Bronchial epithelial cell (primary cell): ENCODE data around the gene EPHA8. TPM values are rescaled to one million over a fixed set of nuclear protein-coding genes. Genes with fewer than 3 reads are reported as not detected.

Experiments used
- DNase-seq: peaks from one replicate; pipeline ENCODE4 v3.0.0-alpha.2; 2010; ENCODE audit warnings: low read depth
- FAIRE-seq: peaks from 2 replicates; lab custom pipeline; 2011; peaks lifted over from hg19 to GRCh38; lab: Jason Lieb, UNC
- H3K27me3 ChIP-seq: 2 replicates; pipeline ENCODE4 v1.5.1; 2011; ENCODE audit warnings: low read length; ENCODE audit not compliant: control insufficient read depth, insufficient read depth
- H3K36me3 ChIP-seq: 2 replicates; pipeline ENCODE4 v1.5.1; 2011; ENCODE audit warnings: low read length; ENCODE audit not compliant: control insufficient read depth, insufficient read depth
- H3K4me3 ChIP-seq: 2 replicates; pipeline ENCODE4 v1.5.1; 2011; ENCODE audit warnings: mild to moderate bottlenecking, low read depth, low read length, control low read depth
- total RNA-seq: library from RNA; depleted of rRNA; stranded (reverse); fragments of >200 nt; gene quantifications from 2 replicates; pipeline ENCODE4 v1.2.1, GENCODE V29; 2014
- TF ChIP-seq, protein P1 (sequence below): IDR thresholded peaks from 2 replicates; pipeline ENCODE4 v1.5.1; 2011; ENCODE audit warnings: mild to moderate bottlenecking, moderate library complexity, low read length, control low read depth, inconsistent platforms; ENCODE audit not compliant: insufficient read depth, severe bottlenecking

Gene EPHA8
- total RNA-seq, 1 donor from 2014 or later = not detected

DNA sequence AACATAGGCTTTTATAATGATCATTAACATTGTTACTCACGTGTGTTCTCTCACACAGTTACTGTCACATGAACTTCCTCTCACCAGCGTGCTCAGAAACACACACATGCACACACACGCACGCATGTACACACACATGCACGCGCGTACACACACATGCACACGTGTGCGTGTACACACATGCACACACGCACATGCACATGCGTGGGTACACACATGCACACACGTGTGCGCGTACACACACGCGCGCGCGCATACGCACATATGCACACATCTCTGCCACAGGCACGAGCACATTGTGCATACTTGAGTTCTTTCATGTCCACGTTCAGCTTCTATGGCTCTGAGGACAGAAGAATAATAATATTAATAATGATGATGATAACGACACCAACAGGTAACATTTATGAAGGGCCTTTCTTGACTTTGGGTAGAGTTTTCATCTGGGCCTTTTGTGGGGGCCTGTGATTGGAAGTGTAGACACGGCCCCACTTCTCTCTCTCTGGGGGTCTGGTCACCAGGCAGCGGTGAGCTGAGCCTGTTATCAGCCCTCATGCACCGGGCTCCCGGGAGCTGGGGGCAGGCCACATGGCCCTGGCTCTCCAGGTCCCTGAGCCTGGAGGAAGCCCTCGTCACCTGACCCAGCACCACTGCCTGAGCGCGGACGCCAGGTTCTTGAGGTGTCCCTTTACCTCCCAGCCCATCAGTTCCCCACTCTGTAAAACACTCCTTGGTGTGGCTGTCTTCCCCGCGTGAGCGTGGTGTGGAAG, 7.0 kb downstream of the EPHA8 start:
- peaks cover 4% of the 10 kb centered on the region for H3K27me3 ChIP-seq
- H3K4me3 ChIP-seq = no peak overlapping the region
- DNase-seq (no peak), FAIRE-seq (peak; percentile 55)
- TF ChIP-seq, protein P1, sequence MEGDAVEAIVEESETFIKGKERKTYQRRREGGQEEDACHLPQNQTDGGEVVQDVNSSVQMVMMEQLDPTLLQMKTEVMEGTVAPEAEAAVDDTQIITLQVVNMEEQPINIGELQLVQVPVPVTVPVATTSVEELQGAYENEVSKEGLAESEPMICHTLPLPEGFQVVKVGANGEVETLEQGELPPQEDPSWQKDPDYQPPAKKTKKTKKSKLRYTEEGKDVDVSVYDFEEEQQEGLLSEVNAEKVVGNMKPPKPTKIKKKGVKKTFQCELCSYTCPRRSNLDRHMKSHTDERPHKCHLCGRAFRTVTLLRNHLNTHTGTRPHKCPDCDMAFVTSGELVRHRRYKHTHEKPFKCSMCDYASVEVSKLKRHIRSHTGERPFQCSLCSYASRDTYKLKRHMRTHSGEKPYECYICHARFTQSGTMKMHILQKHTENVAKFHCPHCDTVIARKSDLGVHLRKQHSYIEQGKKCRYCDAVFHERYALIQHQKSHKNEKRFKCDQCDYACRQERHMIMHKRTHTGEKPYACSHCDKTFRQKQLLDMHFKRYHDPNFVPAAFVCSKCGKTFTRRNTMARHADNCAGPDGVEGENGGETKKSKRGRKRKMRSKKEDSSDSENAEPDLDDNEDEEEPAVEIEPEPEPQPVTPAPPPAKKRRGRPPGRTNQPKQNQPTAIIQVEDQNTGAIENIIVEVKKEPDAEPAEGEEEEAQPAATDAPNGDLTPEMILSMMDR = no peak
- H3K36me3 ChIP-seq = no peaks in the 10 kb centered on the region

- TF ChIP-seq, protein P1 = no peak
- DNase-seq (no peak), FAIRE-seq (no peak)
- no peak overlapping the region for H3K4me3 ChIP-seq
- peaks cover 4% of the 10 kb centered on the region for H3K27me3 ChIP-seq
- no peaks in the 10 kb centered on the region for H3K36me3 ChIP-seq
Observed at GRCh38 chr1:22572818-22573217, 9.5 kb downstream of the EPHA8 start.

DNA sequence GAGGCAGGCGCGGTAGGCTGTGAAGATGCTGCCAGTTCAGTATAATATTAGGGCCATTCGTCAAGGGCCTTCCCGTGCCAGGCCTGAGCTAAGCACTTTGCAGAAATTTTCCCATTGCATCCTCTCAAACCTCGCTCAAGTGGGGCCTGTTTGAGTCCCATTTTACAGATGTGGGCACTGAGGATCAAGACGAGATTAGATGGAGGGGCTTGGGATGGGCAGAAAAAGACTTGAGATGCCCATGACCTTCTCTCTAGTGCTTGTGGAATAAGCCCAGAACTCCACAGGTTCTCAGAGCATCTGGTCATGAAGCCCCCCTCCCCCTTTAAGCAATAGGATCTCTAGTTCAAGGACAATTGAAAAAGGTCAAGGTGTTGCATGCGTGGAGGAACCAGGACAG, 9.9 kb downstream of the EPHA8 start:
- peaks cover 4% of the 10 kb centered on the region for H3K27me3 ChIP-seq
- TF ChIP-seq, protein P1 = no peak
- H3K36me3 ChIP-seq = no peaks in the 10 kb centered on the region
- FAIRE-seq (no peak), DNase-seq (no peak)
- H3K4me3 ChIP-seq = no peak overlapping the region

DNA sequence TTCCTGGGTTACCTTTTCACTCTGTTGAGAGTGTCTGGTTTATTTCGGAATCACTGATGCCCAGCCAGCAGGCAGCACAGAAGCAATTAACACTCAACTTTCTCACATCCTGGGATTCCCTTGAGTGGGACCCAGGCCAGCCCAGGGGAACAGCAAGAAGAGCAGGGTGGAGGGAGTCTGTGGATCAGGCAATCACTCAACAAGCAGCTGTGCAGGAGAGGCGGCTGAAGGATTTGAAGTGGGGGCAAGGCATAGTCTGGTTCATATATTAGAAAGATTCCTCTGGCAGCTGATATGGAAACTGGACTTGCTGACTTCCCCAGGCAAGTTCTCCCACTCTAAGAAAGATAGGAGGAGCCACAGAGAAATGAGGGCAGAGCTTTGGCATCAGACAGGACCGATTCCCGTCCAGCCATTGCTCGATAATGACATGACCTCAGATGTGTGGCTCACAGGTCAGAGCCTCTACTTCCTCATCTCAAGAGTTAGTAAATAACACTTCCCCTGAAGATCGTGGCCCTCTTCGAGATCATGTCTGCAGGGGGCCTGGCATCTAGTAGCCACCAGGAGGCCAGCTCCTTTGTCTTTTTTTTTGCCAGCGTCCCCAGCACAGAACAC, 12.4 kb downstream of the EPHA8 start:
- Histone ChIP-seq H3K36me3 (no peaks in the 10 kb centered on the region), H3K4me3 (no peak overlapping the region), H3K27me3 (peaks cover 4% of the 10 kb centered on the region)
- TF ChIP-seq, protein P1 = no peak
- no peak for FAIRE-seq
- no peak for DNase-seq

- no peak overlapping the region for H3K4me3 ChIP-seq
- no peaks in the 10 kb centered on the region for H3K36me3 ChIP-seq
- peaks cover 4% of the 10 kb centered on the region for H3K27me3 ChIP-seq
- DNase-seq (no peak), FAIRE-seq (no peak)
- TF ChIP-seq, protein P1 = no peak
Observed at GRCh38 chr1:22576150-22576544, 12.9 kb downstream of the EPHA8 start.

- DNase-seq = no peak
- no peaks in the 10 kb centered on the region for H3K36me3 ChIP-seq
- H3K4me3 ChIP-seq = no peak overlapping the region
- TF ChIP-seq, protein P1 = no peak
- no peak for FAIRE-seq
- H3K27me3 ChIP-seq = peaks cover 4% of the 10 kb centered on the region
Observed at GRCh38 chr1:22576617-22577016, 13.3 kb downstream of the EPHA8 start.
